Measurements from ENCODE around the gene UBE2L6.
"Not testable (repeated sequence)": the region's sequence is repeated elsewhere in the genome, so short reads cannot be mapped to it uniquely, and the experiment has no call there.

The UBE2L6 gene

DNA sequence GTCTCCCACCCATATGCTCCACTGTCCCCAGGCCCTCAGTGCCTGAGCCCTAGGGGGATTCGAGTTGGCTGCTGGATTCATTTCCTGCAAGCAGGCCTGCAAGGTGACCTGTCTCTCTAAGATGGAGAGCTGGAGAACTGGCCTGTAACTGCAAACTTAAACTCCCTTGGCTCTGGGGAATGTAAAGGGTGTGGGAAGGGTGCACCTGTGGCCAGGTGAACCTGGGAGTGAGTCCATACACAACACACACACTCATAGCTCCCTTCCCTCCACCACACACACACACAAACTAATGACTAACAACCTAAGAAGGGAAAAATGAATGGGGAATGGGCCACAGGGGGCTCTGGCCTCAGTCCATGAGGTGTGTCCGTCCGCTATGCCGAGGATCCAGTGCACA, 15.5 kb downstream of the UBE2L6 start:
- H3K36me3 Mint-ChIP-seq (ENCODE audit: low read depth), result peaks cover 54% of the 10 kb centered on the region
- H3K4me1 Mint-ChIP-seq, result peaks cover 16% of the 10 kb centered on the region

GRCh38 chr11:57549983-57550382, 17.5 kb downstream of the UBE2L6 start:
- H3K36me3 Mint-ChIP-seq (ENCODE audit: low read depth), result peaks cover 47% of the 10 kb centered on the region
- peaks cover 16% of the 10 kb centered on the region for H3K4me1 Mint-ChIP-seq
- no peak for ATAC-seq
- no peaks in the 10 kb centered on the region for H3K9me3 Mint-ChIP-seq
- no peak overlapping the region for H3K4me3 Mint-ChIP-seq
- no peaks in the 10 kb centered on the region for H3K27me3 Mint-ChIP-seq
- DNase-seq, result no peak
- H3K27ac Mint-ChIP-seq, result no peak overlapping the region

More for the DNA sequence above, 15.5 kb downstream of the UBE2L6 start:
- DNase-seq (no peak), ATAC-seq (no peak)
- Mint-ChIP-seq H3K27me3 (no peaks in the 10 kb centered on the region), H3K27ac (peak overlapping the region; percentile 26), H3K4me3 (no peak overlapping the region), H3K9me3 (no peaks in the 10 kb centered on the region)

- Mint-ChIP-seq H3K9me3 (no peaks in the 10 kb centered on the region), H3K4me1 (peaks cover 16% of the 10 kb centered on the region), H3K4me3 (no peak overlapping the region), H3K27ac (peak overlapping the region; percentile 82), H3K36me3 (ENCODE audit: low read depth) (peaks cover 36% of the 10 kb centered on the region), H3K27me3 (no peaks in the 10 kb centered on the region)
- peak; percentile 27 for DNase-seq
- peak; percentile 73 for ATAC-seq
These were observed 19.6 kb downstream of the UBE2L6 start for GRCh38 chr11:57547854-57548377.

DNA sequence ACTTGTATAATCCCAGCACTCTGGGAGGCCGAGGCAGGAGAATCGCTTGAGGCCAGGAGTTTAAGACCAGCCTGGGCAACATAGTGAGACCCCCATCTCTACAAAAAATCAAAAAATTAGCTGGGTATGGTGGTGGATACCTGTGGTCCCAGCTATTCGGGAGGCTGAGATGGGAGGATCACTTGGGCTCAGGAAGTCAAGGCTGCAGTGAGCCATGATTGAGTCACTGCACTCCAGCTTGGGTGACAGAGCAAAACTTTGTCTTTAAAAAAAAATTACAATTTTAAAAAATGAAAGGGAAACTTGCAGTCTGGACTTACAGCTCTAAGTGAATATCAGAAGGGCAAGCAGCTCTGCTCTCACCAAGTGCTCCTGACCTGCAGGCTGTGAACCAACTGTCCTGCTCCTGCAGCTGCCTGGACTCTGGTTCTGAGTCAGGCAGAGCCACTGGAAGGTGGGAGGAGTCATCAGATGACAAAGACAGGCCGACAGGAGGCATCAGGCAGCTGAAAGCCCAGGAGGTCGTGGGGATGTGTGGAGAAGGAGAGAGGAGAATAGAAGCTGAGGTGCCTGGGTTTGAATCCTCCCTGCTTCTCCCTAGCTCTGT, 20.5 kb downstream of the UBE2L6 start:
- peak; percentile 41 for ATAC-seq
- peak overlapping the region; percentile 82 for H3K27ac Mint-ChIP-seq
- no peaks in the 10 kb centered on the region for H3K27me3 Mint-ChIP-seq
- no peaks in the 10 kb centered on the region for H3K9me3 Mint-ChIP-seq
- no peak for DNase-seq
- peaks cover 26% of the 10 kb centered on the region for H3K36me3 Mint-ChIP-seq (ENCODE audit: low read depth)
- peaks cover 16% of the 10 kb centered on the region for H3K4me1 Mint-ChIP-seq
- no peak overlapping the region for H3K4me3 Mint-ChIP-seq

GRCh38 chr11:57546451-57546850, 21.0 kb downstream of the UBE2L6 start:
- no peaks in the 10 kb centered on the region for H3K27me3 Mint-ChIP-seq
- ATAC-seq, result no peak
- H3K27ac Mint-ChIP-seq, result peak overlapping the region; percentile 18
- peaks cover 16% of the 10 kb centered on the region for H3K4me1 Mint-ChIP-seq
- H3K36me3 Mint-ChIP-seq (ENCODE audit: low read depth), result peaks cover 21% of the 10 kb centered on the region
- no peak overlapping the region for H3K4me3 Mint-ChIP-seq
- H3K9me3 Mint-ChIP-seq, result no peaks in the 10 kb centered on the region
- no peak for DNase-seq

GRCh38 chr11:57545883-57546282, 21.6 kb downstream of the UBE2L6 start:
- H3K4me1 Mint-ChIP-seq, result peaks cover 16% of the 10 kb centered on the region
- no peak for ATAC-seq
- DNase-seq, result no peak
- H3K9me3 Mint-ChIP-seq, result no peaks in the 10 kb centered on the region
- peaks cover 21% of the 10 kb centered on the region for H3K36me3 Mint-ChIP-seq (ENCODE audit: low read depth)
- H3K27me3 Mint-ChIP-seq, result no peaks in the 10 kb centered on the region
- H3K27ac Mint-ChIP-seq, result no peak overlapping the region
- no peak overlapping the region for H3K4me3 Mint-ChIP-seq

- peaks cover 16% of the 10 kb centered on the region for H3K4me1 Mint-ChIP-seq
- H3K9me3 Mint-ChIP-seq, result no peaks in the 10 kb centered on the region
- DNase-seq, result no peak
- no peak overlapping the region for H3K4me3 Mint-ChIP-seq
- no peak for ATAC-seq
- H3K27ac Mint-ChIP-seq, result no peak overlapping the region
- peaks cover 16% of the 10 kb centered on the region for H3K36me3 Mint-ChIP-seq (ENCODE audit: low read depth)
- H3K27me3 Mint-ChIP-seq, result no peaks in the 10 kb centered on the region
These were observed 22.9 kb downstream of the UBE2L6 start for GRCh38 chr11:57544566-57544965.

GRCh38 chr11:57543593-57543992, 23.9 kb downstream of the UBE2L6 start:
- peaks cover 12% of the 10 kb centered on the region for H3K36me3 Mint-ChIP-seq (ENCODE audit: low read depth)
- no peak for ATAC-seq
- H3K4me3 Mint-ChIP-seq, result no peak overlapping the region
- DNase-seq, result no peak
- no peaks in the 10 kb centered on the region for H3K27me3 Mint-ChIP-seq
- H3K27ac Mint-ChIP-seq, result no peak overlapping the region
- no peaks in the 10 kb centered on the region for H3K9me3 Mint-ChIP-seq
- peaks cover 15% of the 10 kb centered on the region for H3K4me1 Mint-ChIP-seq

DNA sequence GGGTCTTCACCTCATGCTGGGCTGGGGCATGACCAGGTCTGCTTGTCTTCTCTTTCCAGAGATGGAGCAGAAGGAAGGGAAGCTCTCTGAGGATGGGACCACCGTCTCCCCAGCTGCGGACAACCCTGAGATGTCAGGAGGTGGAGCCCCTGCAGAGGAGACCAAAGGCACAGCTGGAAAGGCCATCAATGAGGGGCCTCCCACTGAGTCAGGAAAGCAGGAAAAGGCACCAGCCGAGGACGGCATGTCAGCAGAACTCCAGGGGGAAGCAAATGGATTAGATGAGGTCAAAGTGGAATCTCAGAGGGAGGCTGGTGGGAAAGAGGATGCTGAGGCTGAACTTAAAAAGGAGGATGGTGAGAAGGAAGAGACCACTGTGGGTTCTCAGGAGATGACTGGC, 24.9 kb downstream of the UBE2L6 start:
- Mint-ChIP-seq H3K9me3 (no peaks in the 10 kb centered on the region), H3K4me1 (peaks cover 6% of the 10 kb centered on the region), H3K36me3 (ENCODE audit: low read depth) (peaks cover 7% of the 10 kb centered on the region), H3K27me3 (no peaks in the 10 kb centered on the region), H3K4me3 (no peak overlapping the region), H3K27ac (peak overlapping the region; percentile 17)
- no peak for ATAC-seq
- DNase-seq, result no peak

GRCh38 chr11:57541169-57541568, 26.3 kb downstream of the UBE2L6 start:
- ATAC-seq (no peak), DNase-seq (no peak)
- Mint-ChIP-seq H3K4me3 (no peak overlapping the region), H3K4me1 (no peaks in the 10 kb centered on the region), H3K36me3 (ENCODE audit: low read depth) (peaks cover 1% of the 10 kb centered on the region), H3K27ac (no peak overlapping the region), H3K27me3 (no peaks in the 10 kb centered on the region), H3K9me3 (no peaks in the 10 kb centered on the region)

- Mint-ChIP-seq H3K36me3 (ENCODE audit: low read depth) (peaks cover 1% of the 10 kb centered on the region), H3K4me3 (no peak overlapping the region), H3K4me1 (no peaks in the 10 kb centered on the region), H3K27ac (no peak overlapping the region), H3K9me3 (no peaks in the 10 kb centered on the region), H3K27me3 (no peaks in the 10 kb centered on the region)
- ATAC-seq, result no peak
- no peak for DNase-seq
These were observed 28.1 kb downstream of the UBE2L6 start for GRCh38 chr11:57539342-57539741.

GRCh38 chr11:57536947-57537619, 30.4 kb downstream of the UBE2L6 start, which contains the start of gene SMTNL1:
TSS of gene SMTNL1 (plus strand) at chr11:57537595. CDS start at chr11:57542643, 5,048 bp downstream.
- no peak within 1 kb of the TSS for H3K27ac Mint-ChIP-seq
- H3K9me3 Mint-ChIP-seq, result no peaks in the 10 kb centered on the region
- peaks cover under 1% of the 10 kb centered on the region for H3K4me1 Mint-ChIP-seq
- no peaks in the 10 kb centered on the region for H3K27me3 Mint-ChIP-seq
- DNase-seq (no peak), ATAC-seq (peak; percentile 13)
- H3K4me3 Mint-ChIP-seq, result no peak within 1 kb of the TSS
- H3K36me3 Mint-ChIP-seq (ENCODE audit: low read depth), result peaks cover 2% of the 10 kb centered on the region

DNA sequence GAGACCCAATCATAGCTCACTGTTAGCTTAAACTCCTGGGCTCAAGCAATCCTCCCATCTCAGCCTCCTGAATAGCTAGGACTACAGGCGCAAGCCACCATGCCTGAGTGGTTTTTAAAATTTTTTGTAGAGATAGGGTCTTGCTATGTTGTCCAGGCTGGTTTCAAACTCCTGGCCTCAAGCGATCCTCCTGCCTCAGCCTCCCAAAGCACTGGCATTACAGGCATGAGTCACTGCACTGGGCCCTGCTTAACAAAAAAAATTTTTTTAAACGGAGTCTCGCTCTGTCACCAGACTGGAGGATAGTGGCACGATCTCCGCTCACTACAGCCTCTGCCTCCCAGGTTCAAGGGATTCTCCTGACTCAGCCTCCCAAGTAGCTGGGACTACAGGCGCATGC, 33.0 kb downstream of the UBE2L6 start:
- not testable (repeated sequence) for ATAC-seq; H3K36me3 Mint-ChIP-seq (ENCODE audit: low read depth); H3K27ac Mint-ChIP-seq; H3K9me3 Mint-ChIP-seq; H3K4me3 Mint-ChIP-seq; H3K27me3 Mint-ChIP-seq; DNase-seq
- H3K4me1 Mint-ChIP-seq, result peaks cover 14% of the 10 kb centered on the region

DNA sequence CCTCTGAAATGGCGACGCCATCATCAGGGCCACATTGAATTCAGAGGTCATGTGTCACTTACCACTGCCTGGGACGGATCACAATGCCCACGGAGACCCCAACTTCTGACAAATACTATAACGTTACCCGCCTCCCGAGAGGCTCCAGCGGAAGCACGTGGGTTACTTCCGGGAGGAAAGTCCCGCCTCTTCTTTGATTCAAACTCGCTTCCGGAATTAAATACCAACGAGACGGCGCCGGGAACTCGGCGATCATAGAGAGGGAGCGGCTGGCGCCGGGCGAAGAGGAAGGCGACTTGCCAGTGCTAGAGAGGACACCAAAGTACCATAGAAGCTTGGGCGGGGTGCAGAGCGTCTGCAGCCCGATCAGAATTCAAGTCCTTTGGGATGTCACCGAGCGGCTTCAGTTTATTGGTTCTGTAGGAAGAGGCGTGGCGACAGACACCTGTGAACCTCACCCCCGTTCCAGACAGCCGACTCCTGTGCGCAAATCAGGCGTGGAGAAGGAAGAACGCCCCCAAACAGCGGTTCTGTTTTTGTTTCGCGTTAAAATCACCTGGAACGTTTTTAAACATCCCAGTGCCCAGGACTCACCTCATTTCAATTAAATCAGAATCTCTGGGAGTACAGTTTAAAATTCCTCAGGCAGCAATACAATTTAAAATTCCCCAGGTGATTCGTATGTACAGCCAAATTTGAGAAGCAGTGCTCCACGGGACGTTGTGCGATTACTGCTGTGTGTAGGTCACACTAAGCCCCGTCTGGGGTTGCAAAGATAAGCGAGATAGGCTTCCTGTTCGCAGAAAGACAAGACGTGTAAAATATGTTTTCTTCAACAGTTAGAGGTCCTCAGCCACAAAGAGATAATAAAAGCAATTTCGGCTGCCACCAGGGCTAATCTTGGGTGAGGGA, 36.6 kb downstream of the UBE2L6 start, which contains the start of gene TIMM10:
TSS of gene TIMM10 (minus strand) at position 159 of the 912 bp plus-strand sequence. CDS start 565 bp downstream, outside the sequence.
- Mint-ChIP-seq H3K27ac (peak within 1 kb of the TSS; percentile 94), H3K4me3 (peak within 1 kb of the TSS; percentile 88), H3K27me3 (no peaks in the 10 kb centered on the region), H3K9me3 (no peaks in the 10 kb centered on the region), H3K4me1 (peaks cover 30% of the 10 kb centered on the region), H3K36me3 (ENCODE audit: low read depth) (peaks cover 27% of the 10 kb centered on the region)
- ATAC-seq (peak; percentile 99), DNase-seq (peak; percentile 88)
